ENCODE measurements around the gene TSPO2. TPM values are rescaled to one million over a fixed set of nuclear protein-coding genes. Genes with fewer than 3 reads are reported as not detected.

The TSPO2 gene
- total and polyA plus RNA-seq, 2 of the 4 experiments (the other 2 are of a cell fraction) = not detected

DNA sequence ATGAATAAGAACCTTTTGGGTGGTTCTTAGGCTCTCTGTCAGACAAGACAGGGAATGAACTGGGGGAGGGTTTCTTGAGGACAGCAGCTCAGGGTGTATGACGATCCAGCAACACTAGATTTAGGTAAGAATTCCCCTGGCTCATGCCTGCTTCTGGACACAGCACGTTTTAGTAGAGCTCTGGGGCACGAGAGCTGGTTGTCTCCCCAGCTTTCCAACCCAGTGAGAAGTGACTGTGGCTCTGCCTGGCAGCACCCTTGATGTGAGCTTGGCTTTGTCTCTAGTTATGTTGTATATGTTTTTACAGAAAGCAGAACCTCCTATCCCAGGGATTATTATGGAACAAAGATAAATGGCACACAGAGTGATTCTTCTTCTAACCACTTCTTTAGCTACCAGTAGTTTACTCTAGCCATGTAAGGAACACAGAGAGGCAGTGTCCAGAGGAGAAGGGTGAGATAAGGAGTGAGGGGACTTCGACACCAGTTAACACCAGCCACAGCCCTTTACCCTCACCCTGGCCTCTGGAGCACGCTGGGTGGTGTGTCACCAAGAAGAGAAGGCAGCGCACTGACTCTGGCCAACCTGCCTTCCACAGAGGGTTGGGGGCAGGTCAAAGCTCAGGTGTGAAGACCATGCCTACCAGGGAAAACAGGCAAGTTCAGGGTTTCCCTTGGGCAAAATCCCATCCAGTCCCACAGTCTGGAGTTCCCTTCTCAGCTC lies 14.7 kb downstream of the TSPO2 start:
- H3K14ac ChIP-seq (replicated peaks; ENCODE audit: low read depth, low read length) = no peak overlapping the region
- no peak overlapping the region for H3K56ac ChIP-seq (ENCODE audit: extremely low read depth, insufficient read depth, low read length)
- H3K9me3 ChIP-seq (ENCODE audit: control insufficient read depth, insufficient read depth, low read length) = no peaks in the 10 kb centered on the region
- H4K8ac ChIP-seq (ENCODE audit: low read depth in 2 of 2, low read length in 2 of 2) = no peak overlapping the region
- H3K27me3 ChIP-seq (ENCODE audit: control insufficient read depth, insufficient read depth, low read length) = peaks cover 2% of the 10 kb centered on the region; the same call in 1 of the 2 replicates
- intact Hi-C loops (cut with micrococcal nuclease) = no loop called here
- H2BK5ac ChIP-seq (ENCODE audit: low read depth, low read length, poor library complexity, severe bottlenecking) = no peak overlapping the region
- H2BK20ac ChIP-seq (ENCODE audit: low read depth, low read length) = no peak overlapping the region
- dilution Hi-C loops (cut with HindIII; ENCODE audit: low sequenced_read_pairs, unreplicated experiment) = no loop called here
- no peak overlapping the region for H2BK120ac ChIP-seq (ENCODE audit: low read depth, low read length)
- no peak overlapping the region for H3K4me3 ChIP-seq (ENCODE audit: insufficient read depth, low read depth, low read length)
- BruUV-seq (replicated peaks) = no TSS peak
- H2AK9ac ChIP-seq (replicated peaks; ENCODE audit: low read depth, low read length, poor library complexity) = no peak overlapping the region
- H3K4ac ChIP-seq (ENCODE audit: low read depth, low read length) = no peak overlapping the region
- H3K4me1 ChIP-seq (ENCODE audit: control insufficient read depth, insufficient read depth, low read length) = peaks cover 12% of the 10 kb centered on the region
- H4K91ac ChIP-seq (ENCODE audit: insufficient read depth, low read depth, low read length) = no peak overlapping the region
- no peaks in the 10 kb centered on the region for H3K36me3 ChIP-seq (ENCODE audit: control insufficient read depth, insufficient read depth, low read length)
- H2AK5ac ChIP-seq (ENCODE audit: low read depth, low read length) = no peak overlapping the region
- no peaks in the 10 kb centered on the region for H4K20me1 ChIP-seq (ENCODE audit: insufficient read depth, low read length)
- no peak overlapping the region for H3K9ac ChIP-seq (ENCODE audit: low read depth, low read length)
- no peak overlapping the region for H3K4me2 ChIP-seq (ENCODE audit: low read depth, low read length)
- DNase-seq = no peak
- no peak overlapping the region for H4K5ac ChIP-seq (ENCODE audit: low read depth, low read length)
- POLR2A ChIA-PET (ENCODE audit: unreplicated experiment) = no interaction called here
- 33% methylated on average over 1 of the region's 6 CpGs; no CpG with 5 or more reads in 1 of the 2 experiments for WGBS, 2 experiments (ENCODE audit: extremely low coverage in 2 of 2, insufficient read length in 1 of 2)
- H3K79me1 ChIP-seq (ENCODE audit: low read depth in 1 of 2, low read length in 2 of 2) = no peaks in the 10 kb centered on the region
- no peak overlapping the region for H3K23ac ChIP-seq (ENCODE audit: low read depth, low read length)
- H2BK15ac ChIP-seq (ENCODE audit: low read depth, low read length) = no peak overlapping the region
- CTCF ChIA-PET = no interaction called here
- TF ChIP-seq NFE2L2 (IDR thresholded peaks at IDR 0.05; ENCODE audit: low read depth, low read length) (no peak), USF2 (IDR thresholded peaks at IDR 0.05; ENCODE audit: low read depth, low read length) (no peak), POLR2A (IDR thresholded peaks at IDR 0.05; ENCODE audit: low read depth, low read length) (no peak)
- TF ChIP-seq, protein P1, sequence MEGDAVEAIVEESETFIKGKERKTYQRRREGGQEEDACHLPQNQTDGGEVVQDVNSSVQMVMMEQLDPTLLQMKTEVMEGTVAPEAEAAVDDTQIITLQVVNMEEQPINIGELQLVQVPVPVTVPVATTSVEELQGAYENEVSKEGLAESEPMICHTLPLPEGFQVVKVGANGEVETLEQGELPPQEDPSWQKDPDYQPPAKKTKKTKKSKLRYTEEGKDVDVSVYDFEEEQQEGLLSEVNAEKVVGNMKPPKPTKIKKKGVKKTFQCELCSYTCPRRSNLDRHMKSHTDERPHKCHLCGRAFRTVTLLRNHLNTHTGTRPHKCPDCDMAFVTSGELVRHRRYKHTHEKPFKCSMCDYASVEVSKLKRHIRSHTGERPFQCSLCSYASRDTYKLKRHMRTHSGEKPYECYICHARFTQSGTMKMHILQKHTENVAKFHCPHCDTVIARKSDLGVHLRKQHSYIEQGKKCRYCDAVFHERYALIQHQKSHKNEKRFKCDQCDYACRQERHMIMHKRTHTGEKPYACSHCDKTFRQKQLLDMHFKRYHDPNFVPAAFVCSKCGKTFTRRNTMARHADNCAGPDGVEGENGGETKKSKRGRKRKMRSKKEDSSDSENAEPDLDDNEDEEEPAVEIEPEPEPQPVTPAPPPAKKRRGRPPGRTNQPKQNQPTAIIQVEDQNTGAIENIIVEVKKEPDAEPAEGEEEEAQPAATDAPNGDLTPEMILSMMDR (conservative IDR thresholded peaks at IDR 0.05; ENCODE audit: low read depth, low read length) = no peak
- in situ Hi-C loops (cut with MboI; ENCODE audit: low sequenced_read_pairs) = no loop called here
- ATAC-seq (ENCODE audit: low read depth) = no peak
- H3K27ac ChIP-seq (ENCODE audit: insufficient read depth, low read length) = no peak overlapping the region
- no peak overlapping the region for H2AFZ ChIP-seq (replicated peaks; ENCODE audit: low read length, poor library complexity)
- H3K18ac ChIP-seq (ENCODE audit: low read depth, low read length) = no peak overlapping the region
- H3K9me1 ChIP-seq (ENCODE audit: insufficient read depth, low read length) = no peaks in the 10 kb centered on the region
